K562 (cell line): ENCODE data around the gene CEP68. TPM values are rescaled to one million over a fixed set of nuclear protein-coding genes. Genes with fewer than 3 reads are reported as not detected.
A peak's percentile ranks its signal among the peaks of the same experiment; 100 is the strongest.

Experiments used
- CREB1 ChIP-seq, 2 experiments: sonication (generic) in 1 of 2; formaldehyde crosslinking in 1 of 2; IDR thresholded peaks; 2 replicates each; pipeline versions ENCODE4 v1.6.1 to v1.8.0; 2012 to 2022; ENCODE audit warnings: inconsistent platforms in 1 of 2, mild to moderate bottlenecking in 1 of 2, missing genetic modification reagents in 1 of 2, moderate library complexity in 1 of 2
- CREM ChIP-seq: IDR thresholded peaks from 2 replicates; pipeline ENCODE4 v1.6.1; 2014; ENCODE audit warnings: antibody characterized with exemption, low read depth
- DIDO1 ChIP-seq: fragments of 450-650 bp; IDR thresholded peaks from 2 replicates; pipeline ENCODE4 v1.6.1; 2016; ENCODE audit warnings: low read depth, missing biosample characterization, missing genetic modification characterization
- HSF4 ChIP-seq: fragments of 250-450 bp; sonication (Bioruptor Pico); IDR thresholded peaks from 2 replicates; pipeline ENCODE4 v2.1.2; 2022; ENCODE audit warnings: mild to moderate bottlenecking, moderate library complexity, borderline replicate concordance
- MAZ ChIP-seq, 2 experiments: fragments of 450-650 bp in 1 of 2; sonication (generic) in 1 of 2; formaldehyde crosslinking; IDR thresholded peaks in 1 of 2; conservative IDR thresholded peaks in 1 of 2; 2 replicates each; pipeline versions ENCODE4 v1.4.0 to v1.5.0; 2020; ENCODE audit warnings: mild to moderate bottlenecking in 1 of 2, missing genetic modification reagents in 1 of 2
- PRPF4 ChIP-seq: fragments of 200-400 bp; formaldehyde crosslinking; IDR thresholded peaks from one replicate; pipeline ENCODE4 v1.6.1; 2017; ENCODE audit warnings: low read length, low read depth, mild to moderate bottlenecking; ENCODE audit not compliant: insufficient read depth, poor library complexity, severe bottlenecking
- SMAD4 ChIP-seq: fragments of 250-450 bp; sonication (Bioruptor Pico); conservative IDR thresholded peaks from 2 replicates; pipeline ENCODE4 v1.8.0; 2021; ENCODE audit warnings: inconsistent platforms, mild to moderate bottlenecking, moderate library complexity
- SOX6 ChIP-seq: fragments of 450-650 bp; IDR thresholded peaks from 2 replicates; pipeline ENCODE4 v1.6.1; 2014; ENCODE audit warnings: mild to moderate bottlenecking
- TBL1XR1 ChIP-seq, 2 experiments: IDR thresholded peaks; 2 replicates each; pipeline ENCODE4 v1.6.1; 2012; ENCODE audit warnings: improper control_type of control experiment in 2 of 2, low read length in 2 of 2, mild to moderate bottlenecking in 1 of 2
- polyA plus RNA-seq, 8 experiments: library from polyadenylated mRNA; depleted of rRNA in 4 of 8; stranded (reverse) in 5 of 8; unstranded in 3 of 8; fragments of >200 nt; fragmentation: Nextera tagmentation in 2 of 8; fragmentation: Illumina TruSeq in 1 of 8; extraction: Ambion mirVana in 2 of 8; extraction: Trizol in 1 of 8; gene quantifications; 2 replicates each; pipeline versions ENCODE4 v1.2.1 to v1.2.3, GENCODE V29; 2011 to 2014; ENCODE audit warnings: inconsistent platforms in 1 of 8, missing spikeins in 1 of 8
- total RNA-seq, 7 experiments: library from RNA; depleted of rRNA in 6 of 7; stranded (reverse); fragments of >200 nt in 6 of 7; fragmentation: Illumina TruSeq in 2 of 7; extraction: Trizol in 2 of 7; gene quantifications; 2 replicates each; pipeline versions ENCODE4 v1.2.1 to v1.2.3, GENCODE V29; 2011 to 2021; ENCODE audit warnings: low replicate concordance in 1 of 7
- TF ChIP-seq, protein P1 (sequence below): fragments of 450-650 bp; IDR thresholded peaks from 2 replicates; pipeline ENCODE4 v1.6.1; 2017; ENCODE audit warnings: antibody characterized with exemption, mild to moderate bottlenecking
- TF ChIP-seq, protein P2 (sequence below): IDR thresholded peaks from 2 replicates; pipeline ENCODE4 v1.6.1; 2016; ENCODE audit warnings: missing genetic modification characterization, missing compliant biosample characterization
- TF ChIP-seq, protein P3 (sequence below): sonication (generic); formaldehyde crosslinking; IDR thresholded peaks from 2 replicates; pipeline ENCODE4 v1.8.0; 2022; ENCODE audit warnings: mild to moderate bottlenecking, low read depth, missing genetic modification reagents
- TF ChIP-seq, protein P4 (sequence below): fragments of 450-650 bp; IDR thresholded peaks from 2 replicates; pipeline ENCODE4 v1.6.1; 2016; ENCODE audit warnings: borderline replicate concordance
- TF ChIP-seq, protein P5 (sequence below), 3 experiments: IDR thresholded peaks in 2 of 3; conservative IDR thresholded peaks in 1 of 3; 2 replicates each; pipeline ENCODE4 v1.5.1; 2011 to 2012; ENCODE audit warnings: low read length in 3 of 3, mild to moderate bottlenecking in 3 of 3, control low read depth in 2 of 3, improper control_type of control experiment in 1 of 3, inconsistent platforms in 1 of 3, low read depth in 1 of 3, mixed read lengths in 1 of 3, moderate library complexity in 1 of 3; ENCODE audit not compliant: insufficient read depth in 2 of 3

CEP68 gene
- total and polyA plus RNA-seq, 9 of the 15 experiments (the other 6 are each of a cell fraction or from before 2014, with no cell fraction given): 1.4 to 8.5 (median 5.2) TPM

DNA sequence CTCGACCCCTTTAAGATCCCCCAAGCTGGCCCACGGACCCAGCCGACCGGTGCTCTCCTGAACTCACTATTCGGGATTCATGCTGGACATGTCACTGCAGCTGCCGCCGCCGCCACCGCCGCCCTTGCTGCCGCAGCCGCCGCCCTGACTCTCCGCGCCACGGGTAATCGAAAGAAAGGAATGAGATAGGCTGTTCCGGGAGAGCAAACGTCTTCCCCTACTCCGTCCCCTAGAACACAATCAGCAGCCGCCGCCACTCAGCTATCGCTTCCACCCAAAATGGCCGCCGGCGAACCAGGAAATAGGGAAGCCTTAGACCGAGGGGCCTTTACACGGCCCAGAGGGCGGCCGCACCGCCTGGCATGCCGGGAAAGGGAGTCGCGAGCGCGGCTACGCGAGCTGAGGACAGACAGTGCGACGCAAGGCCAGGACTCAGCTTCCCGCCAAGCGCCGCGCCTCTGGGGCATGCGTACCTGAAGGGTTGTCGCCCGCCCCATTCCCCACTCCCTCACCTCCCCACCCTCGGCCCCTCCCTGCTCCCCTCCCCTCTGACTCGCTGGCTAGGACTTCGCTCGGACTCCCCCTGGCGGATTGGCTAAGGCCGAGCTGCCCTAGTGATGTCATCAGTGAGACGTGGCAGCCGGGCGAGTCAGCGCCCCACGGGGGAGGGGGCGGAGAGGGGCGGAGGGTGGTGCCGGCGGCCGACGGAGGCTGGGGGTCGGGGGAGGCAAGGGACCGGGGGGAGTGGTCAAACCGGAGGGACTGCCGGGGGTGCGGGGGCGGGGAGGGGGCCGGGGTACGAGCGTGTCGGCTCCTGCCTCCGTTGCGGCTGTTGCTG is 73.8 kb downstream of the CEP68 start, which contains the start of gene RAB1A (continued):
- TF ChIP-seq, protein P1, sequence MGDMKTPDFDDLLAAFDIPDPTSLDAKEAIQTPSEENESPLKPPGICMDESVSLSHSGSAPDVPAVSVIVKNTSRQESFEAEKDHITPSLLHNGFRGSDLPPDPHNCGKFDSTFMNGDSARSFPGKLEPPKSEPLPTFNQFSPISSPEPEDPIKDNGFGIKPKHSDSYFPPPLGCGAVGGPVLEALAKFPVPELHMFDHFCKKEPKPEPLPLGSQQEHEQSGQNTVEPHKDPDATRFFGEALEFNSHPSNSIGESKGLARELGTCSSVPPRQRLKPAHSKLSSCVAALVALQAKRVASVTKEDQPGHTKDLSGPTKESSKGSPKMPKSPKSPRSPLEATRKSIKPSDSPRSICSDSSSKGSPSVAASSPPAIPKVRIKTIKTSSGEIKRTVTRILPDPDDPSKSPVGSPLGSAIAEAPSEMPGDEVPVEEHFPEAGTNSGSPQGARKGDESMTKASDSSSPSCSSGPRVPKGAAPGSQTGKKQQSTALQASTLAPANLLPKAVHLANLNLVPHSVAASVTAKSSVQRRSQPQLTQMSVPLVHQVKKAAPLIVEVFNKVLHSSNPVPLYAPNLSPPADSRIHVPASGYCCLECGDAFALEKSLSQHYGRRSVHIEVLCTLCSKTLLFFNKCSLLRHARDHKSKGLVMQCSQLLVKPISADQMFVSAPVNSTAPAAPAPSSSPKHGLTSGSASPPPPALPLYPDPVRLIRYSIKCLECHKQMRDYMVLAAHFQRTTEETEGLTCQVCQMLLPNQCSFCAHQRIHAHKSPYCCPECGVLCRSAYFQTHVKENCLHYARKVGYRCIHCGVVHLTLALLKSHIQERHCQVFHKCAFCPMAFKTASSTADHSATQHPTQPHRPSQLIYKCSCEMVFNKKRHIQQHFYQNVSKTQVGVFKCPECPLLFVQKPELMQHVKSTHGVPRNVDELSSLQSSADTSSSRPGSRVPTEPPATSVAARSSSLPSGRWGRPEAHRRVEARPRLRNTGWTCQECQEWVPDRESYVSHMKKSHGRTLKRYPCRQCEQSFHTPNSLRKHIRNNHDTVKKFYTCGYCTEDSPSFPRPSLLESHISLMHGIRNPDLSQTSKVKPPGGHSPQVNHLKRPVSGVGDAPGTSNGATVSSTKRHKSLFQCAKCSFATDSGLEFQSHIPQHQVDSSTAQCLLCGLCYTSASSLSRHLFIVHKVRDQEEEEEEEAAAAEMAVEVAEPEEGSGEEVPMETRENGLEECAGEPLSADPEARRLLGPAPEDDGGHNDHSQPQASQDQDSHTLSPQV: peak; percentile 64; the same call in 1 of the 2 replicates
- peak; percentile 61 for TF ChIP-seq PRPF4
- TF ChIP-seq, protein P2, sequence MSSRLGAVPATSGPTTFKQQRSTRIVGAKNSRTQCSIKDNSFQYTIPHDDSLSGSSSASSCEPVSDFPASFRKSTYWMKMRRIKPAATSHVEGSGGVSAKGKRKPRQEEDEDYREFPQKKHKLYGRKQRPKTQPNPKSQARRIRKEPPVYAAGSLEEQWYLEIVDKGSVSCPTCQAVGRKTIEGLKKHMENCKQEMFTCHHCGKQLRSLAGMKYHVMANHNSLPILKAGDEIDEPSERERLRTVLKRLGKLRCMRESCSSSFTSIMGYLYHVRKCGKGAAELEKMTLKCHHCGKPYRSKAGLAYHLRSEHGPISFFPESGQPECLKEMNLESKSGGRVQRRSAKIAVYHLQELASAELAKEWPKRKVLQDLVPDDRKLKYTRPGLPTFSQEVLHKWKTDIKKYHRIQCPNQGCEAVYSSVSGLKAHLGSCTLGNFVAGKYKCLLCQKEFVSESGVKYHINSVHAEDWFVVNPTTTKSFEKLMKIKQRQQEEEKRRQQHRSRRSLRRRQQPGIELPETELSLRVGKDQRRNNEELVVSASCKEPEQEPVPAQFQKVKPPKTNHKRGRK: no peak
- peak in 1 of 2 experiments; percentile 30; a peak in 1 of 4 replicates for TF ChIP-seq TBL1XR1 (IDR thresholded peaks at IDR 0.05; ENCODE audit: low read length in 2 of 2)
- peak; percentile 96 for TF ChIP-seq CREB1 (IDR thresholded peaks at IDR 0.05)
- peak; percentile 95 for TF ChIP-seq CREB1 (CRISPR knock-in tag; IDR thresholded peaks at IDR 0.05)
- TF ChIP-seq DIDO1 (tag): no peak
- TF ChIP-seq, protein P3, sequence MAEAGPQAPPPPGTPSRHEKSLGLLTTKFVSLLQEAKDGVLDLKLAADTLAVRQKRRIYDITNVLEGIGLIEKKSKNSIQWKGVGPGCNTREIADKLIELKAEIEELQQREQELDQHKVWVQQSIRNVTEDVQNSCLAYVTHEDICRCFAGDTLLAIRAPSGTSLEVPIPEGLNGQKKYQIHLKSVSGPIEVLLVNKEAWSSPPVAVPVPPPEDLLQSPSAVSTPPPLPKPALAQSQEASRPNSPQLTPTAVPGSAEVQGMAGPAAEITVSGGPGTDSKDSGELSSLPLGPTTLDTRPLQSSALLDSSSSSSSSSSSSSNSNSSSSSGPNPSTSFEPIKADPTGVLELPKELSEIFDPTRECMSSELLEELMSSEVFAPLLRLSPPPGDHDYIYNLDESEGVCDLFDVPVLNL (CRISPR knock-in tag): peak; percentile 93
- TF ChIP-seq, protein P4, sequence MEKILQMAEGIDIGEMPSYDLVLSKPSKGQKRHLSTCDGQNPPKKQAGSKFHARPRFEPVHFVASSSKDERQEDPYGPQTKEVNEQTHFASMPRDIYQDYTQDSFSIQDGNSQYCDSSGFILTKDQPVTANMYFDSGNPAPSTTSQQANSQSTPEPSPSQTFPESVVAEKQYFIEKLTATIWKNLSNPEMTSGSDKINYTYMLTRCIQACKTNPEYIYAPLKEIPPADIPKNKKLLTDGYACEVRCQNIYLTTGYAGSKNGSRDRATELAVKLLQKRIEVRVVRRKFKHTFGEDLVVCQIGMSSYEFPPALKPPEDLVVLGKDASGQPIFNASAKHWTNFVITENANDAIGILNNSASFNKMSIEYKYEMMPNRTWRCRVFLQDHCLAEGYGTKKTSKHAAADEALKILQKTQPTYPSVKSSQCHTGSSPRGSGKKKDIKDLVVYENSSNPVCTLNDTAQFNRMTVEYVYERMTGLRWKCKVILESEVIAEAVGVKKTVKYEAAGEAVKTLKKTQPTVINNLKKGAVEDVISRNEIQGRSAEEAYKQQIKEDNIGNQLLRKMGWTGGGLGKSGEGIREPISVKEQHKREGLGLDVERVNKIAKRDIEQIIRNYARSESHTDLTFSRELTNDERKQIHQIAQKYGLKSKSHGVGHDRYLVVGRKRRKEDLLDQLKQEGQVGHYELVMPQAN: peak; percentile 77; the same call in 1 of the 2 replicates
- peak; percentile 99 to 100 for TF ChIP-seq MAZ (CRISPR knock-in tag; conservative IDR thresholded peaks at IDR 0.05 in 1 of 2, IDR thresholded peaks at IDR 0.05 in 1 of 2)
- TF ChIP-seq HSF4 (CRISPR knock-in tag): no peak
- TF ChIP-seq, protein P5, sequence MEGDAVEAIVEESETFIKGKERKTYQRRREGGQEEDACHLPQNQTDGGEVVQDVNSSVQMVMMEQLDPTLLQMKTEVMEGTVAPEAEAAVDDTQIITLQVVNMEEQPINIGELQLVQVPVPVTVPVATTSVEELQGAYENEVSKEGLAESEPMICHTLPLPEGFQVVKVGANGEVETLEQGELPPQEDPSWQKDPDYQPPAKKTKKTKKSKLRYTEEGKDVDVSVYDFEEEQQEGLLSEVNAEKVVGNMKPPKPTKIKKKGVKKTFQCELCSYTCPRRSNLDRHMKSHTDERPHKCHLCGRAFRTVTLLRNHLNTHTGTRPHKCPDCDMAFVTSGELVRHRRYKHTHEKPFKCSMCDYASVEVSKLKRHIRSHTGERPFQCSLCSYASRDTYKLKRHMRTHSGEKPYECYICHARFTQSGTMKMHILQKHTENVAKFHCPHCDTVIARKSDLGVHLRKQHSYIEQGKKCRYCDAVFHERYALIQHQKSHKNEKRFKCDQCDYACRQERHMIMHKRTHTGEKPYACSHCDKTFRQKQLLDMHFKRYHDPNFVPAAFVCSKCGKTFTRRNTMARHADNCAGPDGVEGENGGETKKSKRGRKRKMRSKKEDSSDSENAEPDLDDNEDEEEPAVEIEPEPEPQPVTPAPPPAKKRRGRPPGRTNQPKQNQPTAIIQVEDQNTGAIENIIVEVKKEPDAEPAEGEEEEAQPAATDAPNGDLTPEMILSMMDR (IDR thresholded peaks at IDR 0.05 in 2 of 3, conservative IDR thresholded peaks at IDR 0.05 in 1 of 3; ENCODE audit: insufficient read depth in 2 of 3, low read depth in 1 of 3, low read length in 3 of 3): peak; percentile 27 to 67 (median 63); a peak in 4 of 6 replicates
- TF ChIP-seq CREM: peak; percentile 96
- peak; percentile 17; the same call in 1 of the 2 replicates for TF ChIP-seq SOX6
- peak; percentile 52; the same call in 1 of the 2 replicates for TF ChIP-seq SMAD4 (CRISPR knock-in tag)
